GM23248 (cell line): ENCODE measurements around the gene DDA1. TPM values are rescaled to one million over a fixed set of nuclear protein-coding genes. Genes with fewer than 3 reads are reported as not detected.

Experiments used
- DNase-seq: peaks from one replicate; pipeline ENCODE4 v3.0.0-alpha.2; 2015
- H2AFZ ChIP-seq: fragments of 200-600 bp; sonication (generic); 2 replicates; pipeline ENCODE4 v1.6.1; 2016; ENCODE audit warnings: antibody characterized with exemption
- H3F3A ChIP-seq: fragments of 200-600 bp; sonication (generic); 2 replicates; pipeline ENCODE4 v1.6.1; 2016; ENCODE audit warnings: mild to moderate bottlenecking, antibody characterized with exemption, mixed run types; ENCODE audit not compliant: insufficient read depth
- H3K27ac ChIP-seq: fragments of 200-600 bp; sonication (generic); 2 replicates; pipeline ENCODE4 v1.5.1; 2016; ENCODE audit warnings: mild to moderate bottlenecking
- H3K27me3 ChIP-seq: fragments of 200-600 bp; sonication (generic); replicated peaks from 2 replicates; pipeline ENCODE4 v1.6.1; 2016; ENCODE audit warnings: mild to moderate bottlenecking; ENCODE audit not compliant: insufficient read depth
- H3K36me3 ChIP-seq: fragments of 200-600 bp; sonication (generic); 2 replicates; pipeline ENCODE4 v1.6.1; 2016; ENCODE audit warnings: low read depth, mild to moderate bottlenecking
- H3K4me1 ChIP-seq: fragments of 200-600 bp; sonication (generic); 2 replicates; pipeline ENCODE4 v1.6.1; 2016; ENCODE audit warnings: mild to moderate bottlenecking; ENCODE audit not compliant: insufficient read depth
- H3K4me2 ChIP-seq: fragments of 200-600 bp; sonication (generic); one replicate; pipeline ENCODE4 v1.6.1; 2016; ENCODE audit warnings: mild to moderate bottlenecking; ENCODE audit not compliant: unreplicated experiment
- H3K4me3 ChIP-seq: fragments of 200-600 bp; sonication (generic); 2 replicates; pipeline ENCODE4 v1.5.1; 2016; ENCODE audit warnings: mild to moderate bottlenecking
- H3K79me2 ChIP-seq: fragments of 200-600 bp; sonication (generic); 2 replicates; pipeline ENCODE4 v1.6.1; 2016; ENCODE audit warnings: mild to moderate bottlenecking; ENCODE audit not compliant: insufficient read depth
- H3K9ac ChIP-seq: fragments of 200-600 bp; sonication (generic); 2 replicates; pipeline ENCODE4 v1.6.1; 2016; ENCODE audit warnings: mild to moderate bottlenecking
- H3K9me2 ChIP-seq: fragments of 200-600 bp; sonication (generic); 2 replicates; pipeline ENCODE4 v1.6.1; 2016; ENCODE audit warnings: mixed run types, mild to moderate bottlenecking, moderate library complexity; ENCODE audit not compliant: insufficient read depth
- H3K9me3 ChIP-seq: fragments of 200-600 bp; sonication (generic); one replicate; pipeline ENCODE4 v1.6.1; 2017; ENCODE audit warnings: low read depth
- H4K20me1 ChIP-seq: fragments of 200-600 bp; sonication (generic); 2 replicates; pipeline ENCODE4 v1.6.0; 2016; ENCODE audit not compliant: insufficient read depth
- EZH2 ChIP-seq: fragments of 200-600 bp; sonication (generic); IDR thresholded peaks from 2 replicates; pipeline ENCODE4 v1.6.1; 2018; ENCODE audit warnings: antibody characterized with exemption, mild to moderate bottlenecking; ENCODE audit not compliant: insufficient read depth, poor library complexity, severe bottlenecking
- EZH2phosphoT487 ChIP-seq: fragments of 200-600 bp; sonication (generic); IDR thresholded peaks from 2 replicates; pipeline ENCODE4 v1.6.1; 2018; ENCODE audit warnings: antibody characterized with exemption, moderate library complexity, mild to moderate bottlenecking, low read depth; ENCODE audit not compliant: insufficient read depth
- WGBS, 2 experiments: methylation state at CpG; one replicate each; pipeline ENCODE4 v1.1.6; 2015 to 2017; ENCODE audit warnings: low lambda C conversion rate in 2 of 2, low coverage in 1 of 2; ENCODE audit errors: missing lambda C conversion rate in 2 of 2; 5-methylcytosine and 5-hydroxymethylcytosine counted together
- in situ Hi-C: fragments of 300-500 bp; cut with MboI; formaldehyde crosslinking; loops from 2 replicates; pipeline ENCODE4 v1.15.0; 2020
- polyA plus RNA-seq: library from polyadenylated mRNA; unstranded; fragments of >200 nt; fragmentation: Nextera tagmentation; extraction: Ambion mirVana; gene quantifications from 2 replicates; pipeline ENCODE4 v1.2.1, GENCODE V29; 2016
- total RNA-seq: library from RNA; depleted of rRNA; stranded (reverse); fragments of >200 nt; shearing (Covaris generic); gene quantifications from 2 replicates; pipeline ENCODE4 v1.2.3, GENCODE V29; 2014

Gene DDA1
- total and polyA plus RNA-seq, 2 experiments from 2014 or later = 10.9 to 87.8 TPM

DNA sequence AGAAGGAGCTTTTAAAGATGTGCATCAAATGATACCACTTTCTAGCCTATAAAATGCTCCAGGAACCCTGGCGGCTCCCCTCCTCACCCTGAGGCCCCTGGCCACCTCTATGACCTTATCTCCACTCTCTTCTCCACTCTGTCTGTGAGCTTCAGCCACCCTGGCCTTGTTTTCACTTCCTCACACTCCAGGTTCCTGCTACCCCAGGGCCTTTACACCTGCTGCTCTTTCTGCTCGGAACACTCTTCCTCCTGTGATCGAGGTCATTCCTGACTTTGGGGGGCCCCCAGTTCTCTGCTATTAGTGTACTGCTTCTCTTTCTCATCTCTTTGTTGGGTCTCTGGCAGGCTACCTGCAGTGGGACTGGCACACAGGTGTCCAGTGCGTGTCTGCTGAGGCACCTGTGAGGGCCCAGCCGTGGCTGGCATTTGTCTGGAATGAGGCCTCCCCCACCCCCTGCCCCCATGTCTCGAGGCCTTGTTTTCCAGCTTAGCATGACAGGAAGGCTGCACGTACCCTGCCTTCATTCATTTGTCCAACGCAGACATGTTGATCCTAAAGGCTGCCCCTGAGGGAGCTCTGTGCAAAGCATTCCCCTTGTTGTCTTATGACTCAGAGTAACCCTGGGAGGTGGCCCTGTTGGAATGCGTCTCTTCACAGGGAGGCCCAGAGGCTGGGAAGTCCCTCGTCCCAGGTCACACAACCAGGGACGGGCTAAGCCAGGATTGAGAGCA, 2.3 kb downstream of the DDA1 start:
- 61 to 63% methylated on average over 10 to 11 of the region's 11 CpGs for WGBS, 2 experiments
- Histone ChIP-seq H3F3A (0 out of 2 replicates have a peak, but pooled peaks cover under 1% of the 10 kb centered on the region), H3K79me2 (peaks cover 68% of the 10 kb centered on the region), H3K4me2 (peak overlapping the region; percentile 53), H3K4me1 (peaks cover 26% of the 10 kb centered on the region), H4K20me1 (no peaks in the 10 kb centered on the region), H3K9me3 (no peaks in the 10 kb centered on the region), H3K9ac (peak overlapping the region; percentile 62), H2AFZ (no peak overlapping the region), H3K9me2 (no peaks in the 10 kb centered on the region), H3K36me3 (no peaks in the 10 kb centered on the region; the same call in 1 of the 2 replicates), H3K27me3 (no peaks in the 10 kb centered on the region), H3K4me3 (peak overlapping the region; percentile 43; the same call in 1 of the 2 replicates), H3K27ac (peak overlapping the region; percentile 69)
- in situ Hi-C loops = no loop called here
- TF ChIP-seq EZH2phosphoT487 = no peak
- no peak for TF ChIP-seq EZH2
- DNase-seq = peak; percentile 85

DNA sequence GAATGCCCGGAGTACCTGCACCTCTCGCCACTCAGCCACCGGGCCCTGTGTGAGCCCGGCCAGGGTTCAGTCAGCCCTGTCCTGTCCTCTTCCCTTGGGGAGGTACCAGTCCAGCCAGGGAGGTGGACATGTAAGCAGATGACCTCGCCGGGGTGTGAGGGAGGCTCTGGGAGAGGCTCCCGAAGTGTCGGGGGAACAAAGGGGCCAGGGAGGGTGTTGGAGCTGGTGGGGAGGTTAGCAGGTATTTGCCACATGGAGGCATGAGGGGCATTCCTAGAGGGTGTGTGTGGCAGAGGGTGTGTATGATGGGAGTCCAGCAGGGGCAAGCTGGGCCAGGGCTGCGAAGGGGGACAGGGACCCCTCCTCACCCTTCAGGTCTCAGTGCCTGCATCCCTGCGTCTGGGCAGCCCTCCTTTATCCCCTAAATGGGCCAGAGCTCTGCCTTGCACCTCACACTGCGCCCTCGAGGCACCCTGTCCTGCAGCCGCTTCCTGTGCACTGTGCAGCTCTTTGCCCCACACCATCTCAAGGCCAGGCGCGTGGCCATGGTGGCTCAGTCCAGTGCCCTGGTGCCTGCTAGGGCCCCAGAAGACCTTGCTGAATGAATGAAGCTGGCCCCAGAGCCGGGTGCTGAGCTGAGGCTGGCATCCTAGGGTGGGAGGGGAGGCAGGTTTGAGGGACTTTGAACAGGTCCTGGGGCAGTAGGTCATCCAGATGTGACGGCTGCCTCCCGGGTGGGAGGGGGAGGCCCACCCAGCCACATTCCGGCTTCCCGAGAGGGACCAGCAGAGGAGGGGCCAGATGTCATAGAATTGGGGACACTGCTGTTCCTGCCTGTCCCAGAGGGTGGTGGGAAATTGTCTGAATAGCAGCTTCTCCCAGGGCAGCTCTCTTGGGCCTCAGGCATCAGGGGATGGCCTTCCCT, 3.1 kb downstream of the DDA1 start:
- Histone ChIP-seq H3K9me2 (no peaks in the 10 kb centered on the region), H3K27ac (peak overlapping the region; percentile 69), H2AFZ (no peak overlapping the region), H3K4me1 (peaks cover 23% of the 10 kb centered on the region), H3K9me3 (no peaks in the 10 kb centered on the region), H3K4me3 (peak overlapping the region; percentile 43; the same call in 1 of the 2 replicates), H3K36me3 (no peaks in the 10 kb centered on the region; the same call in 1 of the 2 replicates), H3K27me3 (no peaks in the 10 kb centered on the region), H4K20me1 (no peaks in the 10 kb centered on the region), H3F3A (no peaks in the 10 kb centered on the region), H3K9ac (peak overlapping the region; percentile 62), H3K79me2 (peaks cover 60% of the 10 kb centered on the region), H3K4me2 (peak overlapping the region; percentile 53)
- DNase-seq = no peak
- in situ Hi-C loops = no loop called here
- 76 to 78% methylated on average over 19 to 20 of the region's 20 CpGs for WGBS, 2 experiments
- TF ChIP-seq EZH2 (no peak), EZH2phosphoT487 (no peak)

DNA sequence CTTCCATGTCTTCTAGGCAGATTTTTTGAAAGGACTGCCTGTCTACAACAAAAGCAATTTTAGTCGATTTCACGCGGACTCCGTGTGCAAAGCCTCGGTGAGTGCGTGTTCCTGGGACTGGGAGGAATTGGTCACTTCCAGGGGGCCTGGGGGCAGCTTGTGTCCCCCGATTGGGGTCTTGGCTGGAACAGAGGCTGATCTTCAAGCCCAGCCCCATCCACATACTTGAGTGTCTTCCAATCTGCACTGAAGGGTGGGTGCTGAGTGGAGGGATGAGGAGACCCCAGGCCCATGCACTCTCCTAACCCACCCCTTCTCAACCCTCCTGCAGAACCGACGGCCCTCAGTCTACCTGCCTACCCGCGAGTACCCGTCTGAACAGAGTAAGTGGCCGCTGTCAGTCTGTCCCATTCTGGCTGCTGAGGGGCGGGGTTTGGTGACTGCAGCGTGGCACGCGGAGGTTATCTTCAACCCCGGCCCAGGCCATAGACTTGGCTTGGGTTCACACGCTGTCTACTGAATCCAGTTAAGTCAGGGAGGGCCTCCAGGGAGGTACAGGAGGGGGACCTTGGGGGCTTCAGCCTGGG, 4.7 kb downstream of the DDA1 start:
- no peak overlapping the region for H3K4me3 ChIP-seq
- peaks cover 23% of the 10 kb centered on the region for H3K4me1 ChIP-seq
- in situ Hi-C loops = no loop called here
- no peaks in the 10 kb centered on the region for H3K9me2 ChIP-seq
- no peak overlapping the region for H2AFZ ChIP-seq
- H3K27ac ChIP-seq = no peak overlapping the region
- no peak for DNase-seq
- WGBS, 2 experiments = 94 to 95% methylated on average over 19 of the region's 19 CpGs
- no peaks in the 10 kb centered on the region for H3K9me3 ChIP-seq
- no peak for TF ChIP-seq EZH2
- no peak for TF ChIP-seq EZH2phosphoT487
- no peaks in the 10 kb centered on the region for H4K20me1 ChIP-seq
- no peaks in the 10 kb centered on the region; the same call in 1 of the 2 replicates for H3K36me3 ChIP-seq
- no peaks in the 10 kb centered on the region for H3F3A ChIP-seq
- H3K9ac ChIP-seq = no peak overlapping the region
- H3K79me2 ChIP-seq = peaks cover 54% of the 10 kb centered on the region
- no peak overlapping the region for H3K4me2 ChIP-seq
- H3K27me3 ChIP-seq = no peaks in the 10 kb centered on the region

DNA sequence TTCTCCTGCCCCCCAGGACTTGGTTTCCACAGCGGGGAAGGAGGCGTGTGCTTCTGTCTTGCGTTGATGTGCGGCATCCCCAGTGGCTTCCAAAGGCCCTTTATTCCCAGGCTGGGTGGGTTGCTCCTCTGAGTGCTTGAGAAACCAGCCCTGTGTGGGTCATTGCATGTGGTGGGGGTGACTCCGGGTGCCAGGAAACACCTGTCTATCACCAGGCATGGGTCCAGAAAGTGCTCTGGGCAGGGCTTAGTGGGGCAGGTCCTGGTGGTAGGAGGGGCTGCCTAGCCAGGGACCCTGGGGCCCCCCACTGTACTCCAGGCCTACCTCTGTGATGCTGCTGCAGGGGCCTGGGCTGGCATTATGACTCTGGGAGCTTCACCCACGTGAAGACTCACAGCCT, 9.6 kb downstream of the DDA1 start:
- in situ Hi-C loops = no loop called here
- no peaks in the 10 kb centered on the region for H4K20me1 ChIP-seq
- WGBS, 2 experiments = 69 to 73% methylated on average over 6 of the region's 6 CpGs
- no peaks in the 10 kb centered on the region for H3F3A ChIP-seq
- no peaks in the 10 kb centered on the region for H3K4me1 ChIP-seq
- H3K27ac ChIP-seq = no peak overlapping the region
- no peak for DNase-seq
- H2AFZ ChIP-seq = no peak overlapping the region
- no peaks in the 10 kb centered on the region for H3K9me3 ChIP-seq
- no peaks in the 10 kb centered on the region; the same call in 1 of the 2 replicates for H3K36me3 ChIP-seq
- H3K4me3 ChIP-seq = no peak overlapping the region
- no peak overlapping the region for H3K4me2 ChIP-seq
- no peaks in the 10 kb centered on the region for H3K27me3 ChIP-seq
- peaks cover 8% of the 10 kb centered on the region for H3K79me2 ChIP-seq
- H3K9me2 ChIP-seq = no peaks in the 10 kb centered on the region
- H3K9ac ChIP-seq = no peak overlapping the region
- TF ChIP-seq EZH2phosphoT487 = no peak
- TF ChIP-seq EZH2 = no peak
